SW480 (cell line): ENCODE results near the gene MAN1C1.

Experiments used
- DNase-seq: peaks from one replicate; pipeline ENCODE4 v3.0.0-alpha.2; 2016; ENCODE audit warnings: low spot score

The MAN1C1 gene

GRCh38 chr1:25782608-25783201, 166.1 kb downstream of the MAN1C1 start:
- no peak for DNase-seq

DNA sequence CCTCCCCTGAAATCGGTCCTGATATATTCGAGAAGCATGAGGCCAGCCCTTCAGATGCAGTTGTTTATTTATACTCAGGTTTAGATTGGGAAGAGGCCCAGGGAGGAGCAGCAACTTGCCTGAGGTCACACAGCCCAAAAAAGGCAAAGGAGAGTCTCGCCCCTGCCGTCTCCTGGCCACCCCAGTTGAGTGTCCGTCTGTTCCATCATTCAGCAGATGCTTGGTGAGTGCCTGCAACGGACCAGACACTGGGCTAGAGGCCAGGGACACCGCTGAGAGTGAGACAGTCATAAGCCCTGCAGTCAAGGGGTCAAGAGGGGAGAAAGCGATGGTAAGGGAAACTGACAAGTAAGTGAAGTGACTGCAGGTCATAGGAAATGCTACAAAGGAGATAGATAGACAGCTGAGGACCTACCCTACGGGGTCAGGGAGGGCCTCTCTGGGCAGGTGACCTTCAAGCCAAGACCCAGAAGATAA, 168.0 kb downstream of the MAN1C1 start:
- DNase-seq = no peak

GRCh38 chr1:25785333-25786067, 168.9 kb downstream of the MAN1C1 start:
- no peak for DNase-seq

- DNase-seq = no peak
These were observed 170.5 kb downstream of the MAN1C1 start for GRCh38 chr1:25786887-25787759.

DNA sequence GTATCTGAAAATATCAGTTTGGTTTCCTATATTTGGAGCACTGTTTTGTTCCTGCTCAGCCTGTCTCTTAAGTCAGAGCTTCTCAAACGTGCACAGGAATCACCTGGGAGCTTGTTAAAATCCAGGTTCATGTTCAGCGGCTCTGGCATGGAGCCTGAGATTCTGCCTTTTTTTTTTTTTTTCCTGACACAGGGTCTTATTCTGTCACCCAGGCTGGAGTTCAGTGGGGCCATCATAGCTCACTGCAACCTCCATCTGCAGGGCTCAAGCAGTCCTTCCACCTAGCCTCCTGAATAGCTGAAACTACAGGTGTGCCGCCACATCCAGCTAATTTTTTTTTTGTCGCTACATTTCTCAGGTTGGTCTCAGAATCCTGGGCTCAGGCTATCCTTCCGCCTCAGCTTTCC, 171.2 kb downstream of the MAN1C1 start:
- DNase-seq = no peak

GRCh38 chr1:25790472-25790871, 173.9 kb downstream of the MAN1C1 start:
- DNase-seq = no peak

DNA sequence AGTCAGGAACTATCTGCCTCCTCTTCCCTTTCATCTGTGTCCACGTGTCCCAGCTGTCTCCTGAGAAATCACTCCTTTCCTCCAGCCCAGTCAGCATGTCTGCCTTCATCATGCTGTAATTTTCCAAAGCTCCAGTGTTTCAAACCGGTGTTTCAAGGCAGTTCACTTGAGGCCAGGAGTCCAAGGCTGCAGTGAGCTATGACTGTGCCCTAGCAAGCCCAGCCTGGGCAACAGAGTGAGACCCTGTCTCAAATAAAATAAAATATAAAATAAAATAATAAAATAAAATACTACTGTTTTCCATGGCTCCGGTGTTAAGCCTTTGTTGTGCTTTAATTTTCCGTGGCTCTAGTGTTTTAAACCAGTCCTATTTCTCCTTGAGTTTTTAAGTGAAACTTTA, 175.5 kb downstream of the MAN1C1 start:
- DNase-seq = no peak

GRCh38 chr1:25793585-25794170, 177.1 kb downstream of the MAN1C1 start:
- no peak for DNase-seq

DNA sequence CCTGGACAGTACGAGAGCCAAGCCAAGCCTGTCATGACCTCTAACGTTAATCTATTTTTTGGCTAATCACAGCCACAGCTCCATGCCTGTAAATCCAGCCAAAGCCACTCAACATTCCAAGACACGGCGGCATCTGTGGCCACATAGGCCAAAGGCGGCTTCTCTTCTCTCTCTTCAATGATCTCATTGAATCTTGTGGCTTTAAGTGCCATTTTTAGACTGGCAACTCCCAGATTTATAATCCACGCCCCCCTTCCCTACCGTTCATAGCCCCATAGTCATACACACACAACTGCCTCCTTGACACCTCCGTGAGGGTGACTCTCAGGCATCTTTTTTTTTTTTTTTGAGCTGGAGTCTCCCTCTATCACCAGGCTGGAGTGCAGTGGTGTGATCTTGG, 177.7 kb downstream of the MAN1C1 start:
- no peak for DNase-seq

DNA sequence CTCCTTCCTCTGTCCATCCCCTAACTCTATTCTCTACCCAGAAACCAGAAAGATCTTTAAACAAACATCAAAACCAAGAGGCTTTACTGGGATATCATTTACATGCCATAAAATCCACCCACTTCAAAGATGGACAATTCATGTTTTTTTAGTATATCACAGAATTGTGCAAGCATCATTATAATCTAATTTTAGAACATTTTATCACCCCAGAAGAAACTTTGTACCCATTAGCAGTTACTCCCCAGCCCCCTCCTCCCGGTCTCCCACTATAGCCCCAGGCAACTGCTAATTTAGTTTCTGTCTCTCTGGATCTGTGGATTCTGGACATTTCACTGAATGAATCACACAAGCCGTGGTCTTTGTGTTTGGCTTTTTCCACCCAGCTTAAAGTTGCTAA, 178.6 kb downstream of the MAN1C1 start:
- no peak for DNase-seq

GRCh38 chr1:25795946-25796810, 179.6 kb downstream of the MAN1C1 start:
- DNase-seq = no peak

DNA sequence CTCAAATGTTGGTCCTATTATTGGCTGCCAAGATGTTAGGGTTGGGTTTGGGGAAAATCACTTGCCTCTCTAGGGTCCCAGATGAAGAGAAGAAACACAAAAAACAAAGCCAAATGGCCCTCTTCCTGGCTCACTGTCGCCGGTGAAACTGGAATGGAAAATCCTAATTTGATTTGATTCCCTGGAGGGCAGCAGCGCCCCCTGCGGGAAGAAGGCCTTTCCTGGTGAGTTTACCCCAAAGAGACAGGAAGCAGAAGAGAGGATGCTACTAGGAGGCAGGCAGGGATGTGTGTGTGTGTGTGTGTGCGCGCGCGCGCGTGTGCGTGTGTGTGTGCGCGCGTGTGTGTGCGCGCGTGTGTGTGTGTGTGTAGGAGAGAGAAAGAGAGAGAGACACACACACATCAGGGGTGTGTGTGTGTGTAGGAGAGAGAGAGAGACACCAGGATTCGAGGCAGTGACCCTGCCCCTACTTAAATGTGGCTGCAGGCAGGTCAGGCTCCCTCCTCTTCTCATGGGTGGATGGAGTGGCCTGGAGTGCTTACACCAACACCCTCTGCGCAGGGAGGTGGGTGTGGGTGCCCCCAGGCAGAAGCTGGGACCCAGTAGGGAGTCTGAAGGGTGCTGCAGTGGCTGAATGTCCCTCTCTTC, 180.3 kb downstream of the MAN1C1 start:
- peak; percentile 62 for DNase-seq

DNA sequence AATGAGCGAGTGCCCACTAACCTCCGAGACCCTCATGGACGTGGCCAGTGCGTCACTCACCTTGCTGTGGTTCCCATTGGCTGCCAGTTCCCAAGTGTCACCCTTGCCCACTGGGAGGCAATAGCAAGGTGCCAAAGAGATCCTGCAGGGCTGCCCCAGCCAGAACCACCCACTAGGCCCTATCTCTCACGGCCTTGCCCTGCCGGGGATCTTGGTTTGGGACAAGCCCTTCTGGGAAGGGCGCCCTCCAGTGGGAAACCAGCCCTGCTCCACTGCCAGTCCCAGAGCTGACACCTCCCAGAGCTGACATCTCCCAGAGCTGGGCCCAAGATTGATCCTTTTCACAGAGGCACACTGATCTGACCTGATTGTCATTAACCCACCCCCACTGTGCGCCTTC, 181.3 kb downstream of the MAN1C1 start:
- no peak for DNase-seq

GRCh38 chr1:25798666-25799351, 182.2 kb downstream of the MAN1C1 start:
- DNase-seq = no peak

- DNase-seq = no peak
These were observed 182.9 kb downstream of the MAN1C1 start for GRCh38 chr1:25799352-25799934.

DNA sequence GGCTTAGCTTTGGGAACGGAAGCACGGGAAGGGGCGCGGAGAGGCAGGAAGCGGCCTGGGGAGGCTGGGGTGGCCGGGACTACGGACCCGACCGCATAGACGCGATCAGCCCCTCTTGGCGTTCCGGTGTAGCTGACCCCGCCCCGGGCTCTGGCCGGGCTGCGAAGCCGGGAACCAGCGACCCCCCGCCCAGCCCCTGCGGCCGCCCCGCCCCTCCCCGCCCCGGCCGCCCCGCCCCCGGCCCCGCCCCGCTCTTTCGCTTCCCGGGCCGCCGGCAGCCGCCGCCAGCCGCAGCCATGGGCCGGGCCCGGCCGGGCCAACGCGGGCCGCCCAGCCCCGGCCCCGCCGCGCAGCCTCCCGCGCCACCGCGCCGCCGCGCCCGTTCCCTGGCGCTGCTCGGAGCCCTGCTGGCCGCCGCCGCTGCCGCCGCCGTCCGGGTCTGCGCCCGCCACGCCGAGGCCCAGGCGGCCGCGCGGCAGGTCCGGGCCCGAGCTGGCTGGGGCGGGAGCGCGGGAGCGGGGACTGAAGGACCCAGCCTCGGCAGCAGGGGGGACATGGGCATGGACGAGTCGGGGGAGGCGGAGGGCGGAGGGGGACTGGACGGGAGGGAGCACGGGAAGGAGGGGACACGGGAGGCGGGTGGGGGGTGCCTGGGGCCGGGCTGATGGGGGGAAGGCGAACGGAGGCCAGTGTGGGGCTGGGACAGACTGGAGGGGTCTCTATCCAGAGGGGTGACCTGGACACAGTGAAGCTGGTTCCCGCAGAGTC, 183.5 kb downstream of the MAN1C1 start, which contains the start of gene SELENON:
Gene SELENON (plus strand): TSS at position 259 of the 768 bp plus-strand sequence. CDS start 38 bp downstream, at position 297.
- peak; percentile 33 for DNase-seq

- DNase-seq = no peak
These were observed 184.2 kb downstream of the MAN1C1 start for GRCh38 chr1:25800703-25801377.

- no peak for DNase-seq
These were observed 186.3 kb downstream of the MAN1C1 start for GRCh38 chr1:25802915-25803314.
